Esophagus squamous epithelium (tissue), 5 donors: ENCODE data around the gene TRAM2. TPM values are rescaled to one million over a fixed set of nuclear protein-coding genes. Genes with fewer than 3 reads are reported as not detected.

Experiments used
- DNase-seq: peaks from one replicate; lab custom pipeline; 2025; lab: John Stamatoyannopoulos, UW
- H3K27ac ChIP-seq, 4 donors: fragments of 200-600 bp; sonication (generic); one replicate each; pipeline ENCODE4 v1.5.1; 2016 to 2019; ENCODE audit warnings: mild to moderate bottlenecking in 1 of 4
- H3K27me3 ChIP-seq, 4 donors: fragments of 200-600 bp; sonication (generic); 1 replicate in 3 of 4; 2 replicates in 1 of 4; pipeline versions ENCODE4 v1.5.1 to v1.6.0; 2017 to 2021; ENCODE audit warnings: antibody characterized with exemption in 1 of 4
- H3K36me3 ChIP-seq, 3 donors: fragments of 200-600 bp; sonication (generic); one replicate each; pipeline ENCODE4 v1.5.1; 2016 to 2019
- H3K4me1 ChIP-seq, 3 donors: fragments of 200-600 bp; sonication (generic); one replicate each; pipeline ENCODE4 v1.5.1; 2017 to 2019
- H3K4me3 ChIP-seq, 4 donors: fragments of 200-600 bp; sonication (generic); 1 replicate in 3 of 4; 2 replicates in 1 of 4; pipeline ENCODE4 v1.5.1; 2016 to 2019; ENCODE audit warnings: mild to moderate bottlenecking in 2 of 4, moderate library complexity in 1 of 4
- H3K9me3 ChIP-seq, 3 donors: fragments of 200-600 bp; sonication (generic); one replicate each; pipeline ENCODE4 v1.5.1; 2016 to 2019
- CTCF ChIP-seq, 6 experiments: fragments of 450-650 bp in 4 of 6; fragments of 200-600 bp in 2 of 6; sonication (generic) in 2 of 6; IDR thresholded peaks; one replicate each; pipeline ENCODE4 v1.5.1; 2016 to 2019; ENCODE audit warnings: antibody characterized with exemption in 6 of 6, mild to moderate bottlenecking in 4 of 6, moderate library complexity in 4 of 6
- POLR2A ChIP-seq, 4 donors: fragments of 450-650 bp; IDR thresholded peaks; one replicate each; pipeline ENCODE4 v1.6.1; 2017; ENCODE audit warnings: antibody characterized with exemption in 4 of 4, mild to moderate bottlenecking in 4 of 4, moderate library complexity in 3 of 4
- WGBS, 2 donors: methylation state at CpG; one replicate each; pipeline ENCODE4 v1.1.5; 2018; 5-methylcytosine and 5-hydroxymethylcytosine counted together
- intact Hi-C: fragments of 100-400 bp; cut with DNase I; formaldehyde crosslinking; loops from one replicate; pipeline ENCODE4 v1.15.0; 2022
- total RNA-seq, 4 donors: library from RNA; depleted of rRNA; stranded (reverse); fragments of >200 nt; gene quantifications; one replicate each; pipeline ENCODE4 v1.1.0, GENCODE V29; 2016
- donor health status: DM: yes; HTN: yes; CAD: no.

TRAM2 gene
- total RNA-seq, 4 donors from 2014 or later = 2.3 to 8.6 (median 5.3) TPM

- H3K4me3 ChIP-seq = no peak overlapping the region
- DNase-seq = no peak
- peak overlapping the region; percentile 47 to 90 (median 76) for H3K27ac ChIP-seq
- H3K4me1 ChIP-seq = peaks cover 0 to 64% (median 47%) of the 10 kb centered on the region in 3 donors
- peaks cover 0 to 5% (median 0%) of the 10 kb centered on the region in 4 donors for H3K27me3 ChIP-seq
- WGBS, 2 donors = 83 to 87% methylated on average over 12 of the region's 12 CpGs
- intact Hi-C loops = no loop called here
- H3K36me3 ChIP-seq = peaks cover 6 to 37% (median 7%) of the 10 kb centered on the region in 3 donors
- TF ChIP-seq CTCF (IDR thresholded peaks at IDR 0.05) (no peak), POLR2A (IDR thresholded peaks at IDR 0.05) (no peak)
- H3K9me3 ChIP-seq = no peaks in the 10 kb centered on the region
Measured at GRCh38 chr6:52511572-52512151, 65.2 kb downstream of the TRAM2 start.

GRCh38 chr6:52511163-52511562 lies 65.7 kb downstream of the TRAM2 start:
- Histone ChIP-seq H3K4me1 (peaks cover 0 to 59% (median 47%) of the 10 kb centered on the region in 3 donors), H3K4me3 (no peak overlapping the region), H3K9me3 (no peaks in the 10 kb centered on the region), H3K36me3 (peaks cover 6 to 41% (median 7%) of the 10 kb centered on the region in 3 donors), H3K27ac (peak overlapping the region; percentile 47 to 90 (median 76)), H3K27me3 (peaks cover 0 to 7% (median 0%) of the 10 kb centered on the region in 4 donors)
- TF ChIP-seq CTCF (IDR thresholded peaks at IDR 0.05) = no peak
- TF ChIP-seq POLR2A (IDR thresholded peaks at IDR 0.05) = no peak
- 87 to 92% methylated on average over 10 of the region's 10 CpGs for WGBS, 2 donors
- DNase-seq = no peak
- intact Hi-C loops = no loop called here

GRCh38 chr6:52510213-52510562 lies 66.7 kb downstream of the TRAM2 start:
- intact Hi-C loops = no loop called here
- no peak for DNase-seq
- no peak for TF ChIP-seq POLR2A (IDR thresholded peaks at IDR 0.05)
- TF ChIP-seq CTCF (IDR thresholded peaks at IDR 0.05) = no peak
- Histone ChIP-seq H3K27me3 (peaks cover 0 to 16% (median 0%) of the 10 kb centered on the region in 4 donors), H3K4me3 (no peak overlapping the region), H3K9me3 (no peaks in the 10 kb centered on the region), H3K4me1 (peaks cover 0 to 56% (median 39%) of the 10 kb centered on the region in 3 donors), H3K36me3 (peaks cover 6 to 51% (median 7%) of the 10 kb centered on the region in 3 donors), H3K27ac (peak overlapping the region in 2 of 4 donors; percentile 32 to 42)

- 77 to 82% methylated on average over 9 to 10 of the region's 14 CpGs for WGBS, 2 donors
- H3K4me3 ChIP-seq = no peak overlapping the region
- H3K9me3 ChIP-seq = no peaks in the 10 kb centered on the region
- H3K36me3 ChIP-seq = peaks cover 6 to 51% (median 7%) of the 10 kb centered on the region in 3 donors
- peaks cover 0 to 16% (median 0%) of the 10 kb centered on the region in 4 donors for H3K27me3 ChIP-seq
- H3K27ac ChIP-seq = peak overlapping the region in 1 of 4 donors; percentile 32
- H3K4me1 ChIP-seq = peaks cover 2 to 56% (median 39%) of the 10 kb centered on the region in 3 donors
- TF ChIP-seq POLR2A (IDR thresholded peaks at IDR 0.05) = no peak
- no peak for TF ChIP-seq CTCF (IDR thresholded peaks at IDR 0.05)
- DNase-seq = no peak
- intact Hi-C loops = no loop called here
Measured at GRCh38 chr6:52509281-52510212, 67.3 kb downstream of the TRAM2 start.
